Stimulated activated CD4-positive, alpha-beta T cell treated with anti-CD3 and anti-CD28 coated beads, Interleukin-2, amount 100 ng/mL, for 48 hours (primary cell): ENCODE measurements around the gene KLF5.

ENCODE experiments used
- DNase-seq, 2 donors: peaks; one replicate each; pipeline ENCODE4 v3.0.0-alpha.2; 2020

KLF5 gene

DNA sequence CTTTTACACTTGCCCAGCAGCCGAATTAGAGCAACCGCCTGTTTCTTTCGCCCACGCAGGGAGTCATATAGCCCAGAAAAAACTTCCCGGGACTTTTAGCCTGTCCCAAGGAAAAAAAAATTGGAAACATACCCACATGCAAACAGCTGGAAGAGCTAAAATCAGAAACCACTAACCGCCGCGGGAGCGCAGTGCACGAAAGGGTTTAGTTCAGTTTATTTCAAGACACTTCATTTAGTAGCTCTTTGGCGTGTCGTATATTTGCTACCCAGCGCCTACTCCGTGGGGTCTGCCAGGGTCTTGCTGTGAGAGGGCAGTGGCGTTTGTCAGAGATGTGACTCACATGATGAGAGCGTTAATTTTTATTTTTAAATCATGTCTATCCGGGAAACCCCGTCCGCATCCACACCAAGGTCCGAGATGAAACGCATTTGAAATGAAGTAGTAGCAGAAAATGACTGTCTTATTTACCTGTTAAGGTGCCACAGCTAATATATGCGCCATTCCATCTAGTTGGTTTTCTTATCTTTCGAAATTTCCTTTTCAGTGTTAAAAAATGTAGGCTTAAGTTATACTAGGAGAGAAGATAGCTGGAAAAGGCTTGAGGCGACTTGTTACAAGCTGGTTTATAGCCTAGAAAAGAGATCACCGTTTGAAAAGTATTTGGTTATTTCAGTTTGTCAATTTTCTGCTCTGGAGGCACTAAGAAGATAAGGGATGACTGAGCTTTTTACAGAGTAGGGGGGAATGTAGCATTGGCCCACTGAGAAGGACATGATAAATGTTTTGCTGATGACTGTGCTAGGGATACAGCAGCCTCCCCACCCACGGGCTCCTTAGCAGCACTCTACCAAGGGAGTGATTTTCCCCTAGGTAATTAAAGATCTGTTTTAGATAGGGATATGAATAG is 1.7 kb downstream of the KLF5 start:
- DNase-seq = no peak

DNA sequence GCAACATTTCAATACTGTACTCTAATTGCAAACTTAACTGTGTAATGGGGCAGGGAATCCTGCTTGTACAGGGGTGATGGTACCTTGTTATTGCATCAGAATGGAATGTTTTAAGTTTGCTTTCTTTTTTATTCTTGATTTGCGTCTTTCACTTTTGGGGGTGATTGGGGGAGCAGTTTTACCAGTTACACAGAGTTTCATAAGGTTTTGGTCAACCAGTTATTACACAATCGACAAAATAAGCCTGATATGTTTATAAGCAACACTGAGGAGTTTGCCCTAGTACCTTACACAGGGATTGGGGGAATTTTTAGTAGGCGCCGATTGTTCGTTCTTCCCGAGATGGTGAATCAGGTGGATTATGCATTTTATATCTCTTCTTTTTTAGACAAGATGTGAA is 2.7 kb downstream of the KLF5 start:
- DNase-seq = no peak

DNA sequence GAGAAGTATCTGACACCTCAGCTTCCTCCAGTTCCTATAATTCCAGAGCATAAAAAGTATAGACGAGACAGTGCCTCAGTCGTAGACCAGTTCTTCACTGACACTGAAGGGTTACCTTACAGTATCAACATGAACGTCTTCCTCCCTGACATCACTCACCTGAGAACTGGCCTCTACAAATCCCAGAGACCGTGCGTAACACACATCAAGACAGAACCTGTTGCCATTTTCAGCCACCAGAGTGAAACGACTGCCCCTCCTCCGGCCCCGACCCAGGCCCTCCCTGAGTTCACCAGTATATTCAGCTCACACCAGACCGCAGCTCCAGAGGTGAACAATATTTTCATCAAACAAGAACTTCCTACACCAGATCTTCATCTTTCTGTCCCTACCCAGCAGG is 3.1 kb downstream of the KLF5 start:
- DNase-seq = no peak

DNA sequence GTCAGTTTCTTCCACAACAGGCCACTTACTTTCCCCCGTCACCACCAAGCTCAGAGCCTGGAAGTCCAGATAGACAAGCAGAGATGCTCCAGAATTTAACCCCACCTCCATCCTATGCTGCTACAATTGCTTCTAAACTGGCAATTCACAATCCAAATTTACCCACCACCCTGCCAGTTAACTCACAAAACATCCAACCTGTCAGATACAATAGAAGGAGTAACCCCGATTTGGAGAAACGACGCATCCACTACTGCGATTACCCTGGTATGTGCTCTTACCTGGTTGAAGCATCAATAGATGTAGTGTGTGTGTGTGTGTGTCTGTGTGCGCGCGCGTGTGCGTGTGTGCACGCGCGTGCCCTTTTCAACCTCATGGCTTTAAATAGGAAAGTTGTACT is 3.7 kb downstream of the KLF5 start:
- DNase-seq = no peak

- DNase-seq = no peak
Observed at GRCh38 chr13:73063166-73063565, 4.4 kb downstream of the KLF5 start.

DNA sequence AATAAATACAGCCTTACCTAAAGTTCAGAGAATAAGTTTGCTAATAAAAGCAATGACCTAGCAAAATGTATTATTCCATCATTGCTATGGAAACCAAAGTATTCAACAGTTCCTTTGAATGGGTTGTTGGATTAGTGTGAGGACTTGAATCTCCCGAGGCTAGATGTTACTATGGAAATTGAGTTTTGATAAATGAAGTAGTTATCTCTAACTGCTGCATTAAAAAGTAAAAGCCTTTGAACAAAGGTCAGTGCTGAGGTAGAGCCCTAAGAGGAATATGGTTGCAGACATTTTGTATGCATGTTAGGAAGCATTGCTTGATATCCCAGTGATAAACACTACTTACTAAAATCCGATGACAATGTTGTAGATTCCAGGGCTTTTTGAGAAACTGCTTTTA is 6.2 kb downstream of the KLF5 start:
- DNase-seq = no peak

DNA sequence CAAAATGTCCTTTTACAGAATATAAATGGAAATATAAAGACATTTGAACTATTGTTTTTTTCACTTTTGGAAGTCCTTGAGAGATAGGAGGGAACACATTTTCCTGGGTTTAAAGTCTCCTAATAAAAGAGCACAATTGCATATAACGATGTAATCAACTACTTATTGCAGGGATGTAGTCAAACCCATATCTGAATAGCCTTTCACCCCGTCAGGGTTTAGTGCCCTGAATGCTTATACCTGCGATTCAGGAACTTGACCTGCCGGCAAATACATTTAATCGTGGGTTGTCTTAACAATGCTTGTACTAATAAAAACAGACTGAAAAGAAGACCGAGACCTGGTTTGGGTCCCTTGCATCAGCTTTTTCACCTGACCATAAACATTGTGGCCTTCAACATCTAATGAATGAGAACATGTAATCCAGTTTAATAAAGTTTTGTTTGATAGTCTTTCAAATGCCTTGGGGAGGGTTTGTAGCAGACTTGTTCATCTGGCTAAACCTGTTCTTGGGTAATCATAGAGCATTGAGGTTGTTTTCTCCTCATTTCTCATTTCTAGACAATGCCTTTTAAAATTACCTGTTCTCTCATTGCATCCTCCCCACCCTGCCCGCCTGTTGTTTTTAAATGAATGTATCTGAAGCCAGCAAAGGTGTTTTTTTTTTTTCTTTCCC is 7.0 kb downstream of the KLF5 start:
- no peak for DNase-seq

- no peak for DNase-seq
Observed at GRCh38 chr13:73069206-73069805, 10.5 kb downstream of the KLF5 start.

- no peak for DNase-seq
Observed at GRCh38 chr13:73070451-73071098, 11.8 kb downstream of the KLF5 start.

GRCh38 chr13:73072239-73072900 is 13.6 kb downstream of the KLF5 start:
- DNase-seq = no peak

DNA sequence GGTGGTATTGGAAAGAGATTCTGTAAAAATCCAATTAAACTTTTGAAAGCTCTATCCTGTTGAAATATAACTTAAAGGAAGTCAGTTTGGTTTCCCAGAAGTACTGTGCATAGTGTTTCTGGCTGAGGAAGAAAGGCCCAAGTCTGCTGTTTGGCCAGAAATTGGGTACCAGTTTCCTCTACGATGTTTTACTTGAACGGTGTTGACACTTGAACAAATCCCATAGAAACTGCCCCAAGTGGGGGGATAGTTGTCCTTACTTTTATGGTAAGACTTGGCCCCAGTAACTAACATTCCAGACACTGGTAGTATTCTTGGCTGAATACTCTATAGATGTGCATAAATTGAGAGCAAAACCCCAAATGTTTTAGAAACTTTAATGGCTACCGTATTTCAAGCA is 14.2 kb downstream of the KLF5 start:
- DNase-seq = no peak

- DNase-seq = no peak
Observed at GRCh38 chr13:73074014-73074413, 15.2 kb downstream of the KLF5 start.

DNA sequence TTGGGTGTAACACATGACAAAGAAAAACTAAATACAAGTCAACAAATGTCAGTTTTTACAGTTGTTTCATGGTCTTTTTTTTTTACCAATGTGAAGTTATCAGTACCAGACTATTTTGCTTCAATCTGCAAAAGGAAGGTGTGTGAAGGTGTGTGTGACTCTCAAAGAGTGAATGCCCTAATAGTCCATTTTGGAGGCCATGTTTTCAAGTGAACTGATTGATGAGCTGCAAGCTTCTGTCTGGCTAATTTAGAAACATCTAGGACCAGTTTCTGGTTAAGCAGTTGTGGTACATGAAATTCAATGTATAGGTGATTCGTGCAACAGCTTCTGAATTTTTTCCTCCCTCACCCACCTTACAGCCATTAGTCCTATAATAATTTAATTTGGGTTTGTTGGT is 16.1 kb downstream of the KLF5 start:
- DNase-seq = no peak

- no peak for DNase-seq
Observed at GRCh38 chr13:73075546-73075945, 16.7 kb downstream of the KLF5 start.

DNA sequence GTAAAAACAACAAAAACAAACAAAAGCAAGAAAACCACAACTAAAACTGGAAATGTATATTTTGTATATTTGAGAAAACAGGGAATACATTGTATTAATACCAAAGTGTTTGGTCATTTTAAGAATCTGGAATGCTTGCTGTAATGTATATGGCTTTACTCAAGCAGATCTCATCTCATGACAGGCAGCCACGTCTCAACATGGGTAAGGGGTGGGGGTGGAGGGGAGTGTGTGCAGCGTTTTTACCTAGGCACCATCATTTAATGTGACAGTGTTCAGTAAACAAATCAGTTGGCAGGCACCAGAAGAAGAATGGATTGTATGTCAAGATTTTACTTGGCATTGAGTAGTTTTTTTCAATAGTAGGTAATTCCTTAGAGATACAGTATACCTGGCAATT is 17.1 kb downstream of the KLF5 start:
- no peak for DNase-seq

DNA sequence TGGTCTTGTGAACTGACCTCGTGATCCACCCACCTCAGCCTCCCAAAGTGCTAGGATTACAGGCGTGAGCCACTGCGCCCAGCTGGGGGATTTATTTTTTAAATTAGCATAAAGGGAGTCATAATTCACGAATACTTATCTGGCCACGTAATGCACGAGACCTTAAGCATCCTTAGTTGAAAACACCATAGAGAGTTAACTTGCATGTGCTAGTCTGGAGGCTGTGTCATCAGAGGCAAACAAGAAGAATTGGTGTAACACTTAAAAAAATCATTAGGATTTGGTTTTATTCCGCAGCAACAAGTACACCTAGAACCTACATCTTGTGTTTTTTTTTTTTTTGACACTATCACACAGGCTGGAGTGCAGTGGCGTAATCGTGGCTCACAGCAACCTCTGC is 19.1 kb downstream of the KLF5 start:
- DNase-seq = no peak

DNA sequence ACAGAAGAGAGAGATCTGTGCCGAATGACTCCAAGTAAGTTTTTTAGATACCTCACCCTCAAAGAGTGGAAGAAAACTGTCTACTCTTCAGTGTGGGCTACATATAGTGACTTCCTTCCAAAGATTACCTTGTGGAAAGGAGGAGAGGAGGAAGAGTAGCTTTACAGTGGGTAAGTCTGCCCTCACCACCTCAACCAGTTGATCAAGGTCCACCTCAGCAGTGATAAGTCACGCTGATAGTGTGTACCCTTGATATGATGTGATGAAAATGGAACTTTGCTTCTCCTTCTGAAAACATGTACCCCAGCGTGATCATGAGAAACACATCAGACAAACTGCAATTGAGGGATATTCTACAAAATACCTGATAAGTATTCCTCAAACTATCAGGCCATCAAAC is 20.6 kb downstream of the KLF5 start:
- no peak for DNase-seq

GRCh38 chr13:73081256-73081915 is 22.6 kb downstream of the KLF5 start:
- no peak for DNase-seq

GRCh38 chr13:73082471-73082870 is 23.7 kb downstream of the KLF5 start:
- no peak for DNase-seq

- DNase-seq = no peak
Observed at GRCh38 chr13:73082895-73083294, 24.1 kb downstream of the KLF5 start.

- DNase-seq = no peak
Observed at GRCh38 chr13:73088332-73088935, 29.6 kb downstream of the KLF5 start.

GRCh38 chr13:73089213-73089612 is 30.4 kb downstream of the KLF5 start:
- DNase-seq = no peak
